Activated CD4-positive, CD25-positive, alpha-beta regulatory T cell (primary cell): ENCODE measurements around the gene CCDC74B.
"Not testable (repeated sequence)": the region's sequence is repeated elsewhere in the genome, so short reads cannot be mapped to it uniquely, and the experiment has no call there.

Experiments
- DNase-seq, 4 experiments: peaks; one replicate each; lab custom pipeline; 2025; lab: John Stamatoyannopoulos, UW

Gene CCDC74B

DNA sequence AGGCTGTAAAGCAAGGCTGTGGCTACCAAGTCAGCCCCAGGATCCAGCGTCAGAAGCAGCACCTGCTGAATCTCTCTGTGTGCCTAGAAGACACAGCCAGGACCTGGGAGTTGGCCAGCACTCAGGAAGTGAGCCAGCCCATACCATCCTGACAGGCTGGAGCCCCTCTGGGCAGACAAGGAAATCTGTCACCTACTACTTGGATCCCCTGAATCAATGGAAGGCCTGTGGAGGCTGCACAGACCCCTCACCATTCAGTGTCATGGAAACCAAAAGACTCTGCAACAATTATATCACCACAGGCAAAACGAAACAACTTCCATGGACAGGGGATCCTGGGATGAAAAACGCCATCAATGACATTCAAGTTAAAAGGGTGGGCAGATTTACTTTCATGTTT lies 21.7 kb upstream of the CCDC74B start:
- DNase-seq: not testable (repeated sequence)

DNA sequence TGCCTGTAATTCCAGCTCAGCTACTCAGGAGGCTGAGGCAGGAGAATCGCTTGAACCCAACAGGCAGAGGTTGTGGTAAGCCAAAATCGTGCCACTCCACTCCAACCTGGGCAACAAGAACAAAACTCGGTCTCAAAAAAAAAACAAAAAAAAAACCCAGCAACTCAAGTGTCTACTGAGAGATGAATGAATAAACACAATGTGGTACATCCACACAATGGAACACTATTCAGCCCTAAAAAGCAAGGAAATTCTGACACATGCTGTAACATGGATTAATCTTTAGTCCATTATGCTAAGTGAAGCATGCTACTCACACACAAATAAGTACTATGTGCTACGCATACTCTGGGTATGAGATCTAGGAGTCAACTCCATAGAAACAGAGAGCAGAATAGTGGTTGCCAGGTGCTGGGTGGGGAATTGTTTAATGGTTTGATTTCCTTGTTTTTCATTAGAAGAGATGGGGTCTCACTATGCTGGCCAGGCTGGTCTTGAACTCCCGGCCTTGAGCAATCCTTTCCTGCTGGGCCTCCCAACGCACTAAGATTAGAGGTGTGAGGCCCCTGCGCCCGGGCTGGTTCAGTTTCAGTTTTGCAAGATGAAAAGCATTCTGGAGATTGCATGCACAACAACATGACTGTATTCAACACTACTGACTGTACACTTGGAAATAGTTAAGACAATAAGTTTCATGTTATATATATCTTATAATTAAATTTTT lies 20.5 kb upstream of the CCDC74B start:
- DNase-seq: no peak

DNA sequence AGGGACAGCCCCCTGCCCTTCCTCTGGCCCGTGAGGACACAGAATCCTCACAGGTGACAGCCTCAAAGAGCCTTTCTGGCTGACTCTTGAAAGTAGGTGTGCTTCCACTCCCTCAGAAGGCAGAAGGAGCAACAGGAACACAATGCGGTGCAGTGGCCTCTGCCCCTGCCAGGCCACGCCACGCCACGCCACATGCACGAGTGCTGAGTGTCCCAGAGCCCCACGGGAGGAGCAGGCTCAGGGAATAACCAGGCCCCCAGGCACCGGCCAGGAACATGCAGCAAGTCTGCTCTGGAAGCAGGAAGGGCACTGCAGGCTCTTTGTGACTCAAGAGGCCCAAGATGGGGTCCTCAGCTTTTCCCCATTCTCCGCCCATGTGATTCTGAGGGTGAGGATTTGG lies 18.1 kb upstream of the CCDC74B start:
- no peak for DNase-seq

DNA sequence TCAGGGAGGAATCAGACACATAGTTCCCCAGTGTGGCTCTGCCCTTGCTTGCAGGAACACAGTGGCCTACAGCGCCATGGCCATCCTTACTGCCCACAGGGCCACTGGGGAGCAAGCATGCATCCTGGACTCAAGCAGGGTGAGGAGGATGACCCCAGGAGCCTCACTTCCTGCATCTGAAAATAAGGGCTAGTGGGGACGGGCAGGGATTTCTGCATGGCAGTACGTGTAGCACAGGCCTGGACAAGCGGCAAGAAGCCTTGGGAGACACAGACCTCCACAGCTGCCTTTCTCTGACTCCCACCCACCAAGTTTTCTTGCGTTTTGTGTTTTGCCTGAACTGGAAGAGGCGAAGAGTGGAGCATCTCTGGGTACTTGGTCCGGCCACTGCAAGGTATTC lies 17.6 kb upstream of the CCDC74B start:
- not testable (repeated sequence) for DNase-seq

DNA sequence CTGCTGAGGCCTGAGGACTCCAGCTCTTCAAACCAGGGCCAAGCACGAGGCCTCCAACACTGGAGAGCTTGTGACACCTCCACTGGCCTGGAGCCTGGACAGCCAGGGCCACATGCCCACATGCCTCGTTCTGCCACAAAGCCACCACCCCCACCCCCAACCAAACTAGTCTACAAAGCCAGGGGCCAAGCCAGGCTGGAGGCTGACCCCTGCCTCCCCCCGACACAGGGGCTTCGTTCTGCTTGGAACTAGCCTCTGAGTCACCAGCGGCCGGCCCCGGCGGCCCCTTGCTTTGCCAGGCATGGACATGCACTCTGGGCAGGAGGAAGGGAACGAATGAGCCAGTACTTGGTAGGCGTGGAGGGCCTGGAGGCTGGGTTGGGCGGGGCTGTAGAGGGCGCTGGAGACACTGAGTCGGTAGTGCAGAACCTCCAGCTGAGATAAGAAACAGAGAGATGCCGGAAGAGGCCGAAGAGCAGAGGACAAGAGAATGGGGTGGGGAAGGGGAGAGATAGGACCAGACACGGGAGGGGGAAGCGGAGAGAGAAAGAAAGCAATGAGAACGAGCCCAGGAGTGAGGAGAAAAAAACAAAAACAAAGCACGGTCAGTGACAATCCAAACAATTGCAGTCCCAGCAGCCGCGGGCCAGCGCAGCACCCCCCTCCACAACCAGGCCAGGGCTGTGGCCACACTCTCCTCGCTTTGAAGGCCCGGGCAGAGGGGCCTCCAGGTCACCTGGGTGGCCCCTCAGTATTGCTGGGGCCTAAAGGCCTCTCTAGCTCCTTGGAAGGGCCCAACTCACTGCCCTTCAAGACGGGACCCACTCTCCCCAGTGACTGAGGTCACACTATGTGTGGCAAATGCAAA lies 16.2 kb upstream of the CCDC74B start:
- not testable (repeated sequence) for DNase-seq

DNA sequence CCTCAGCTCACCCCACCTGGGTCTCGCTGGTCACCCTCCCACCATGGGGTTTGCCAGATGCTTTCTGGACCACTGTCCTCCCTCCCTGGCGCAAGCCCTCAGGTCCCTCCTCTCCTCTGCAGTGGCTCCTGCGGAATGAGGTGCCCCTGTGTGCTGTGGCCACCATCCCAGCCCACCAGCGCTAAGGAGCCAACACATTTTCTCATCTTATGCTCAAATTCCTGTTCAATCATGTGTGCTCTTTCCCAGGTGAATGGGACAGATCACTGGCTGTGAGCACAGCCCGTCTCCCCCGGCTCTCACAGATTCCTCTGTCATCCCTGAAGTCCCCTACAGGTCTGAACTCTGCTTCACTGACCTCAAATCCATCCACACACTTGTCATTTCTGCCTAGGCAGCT lies 15.2 kb upstream of the CCDC74B start:
- no peak for DNase-seq

DNA sequence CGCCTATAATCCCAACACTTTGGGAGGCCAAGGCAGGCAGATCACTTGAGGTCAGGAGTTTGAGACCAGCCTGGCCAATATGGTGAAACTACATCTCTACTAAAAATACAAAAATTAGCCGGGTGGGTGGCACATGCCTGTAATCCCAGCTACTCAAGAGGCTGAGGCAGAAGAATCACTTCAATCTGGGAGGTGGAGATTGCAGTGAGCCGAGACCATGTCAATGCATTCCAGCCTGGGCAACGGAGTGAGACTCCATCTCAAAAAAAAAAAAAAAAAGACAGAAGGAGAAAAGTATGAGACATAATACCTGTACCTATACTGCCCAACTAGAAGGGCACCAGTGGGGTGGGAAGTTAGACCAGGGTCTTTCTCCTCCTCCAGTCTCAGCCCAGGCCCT lies 14.5 kb upstream of the CCDC74B start:
- DNase-seq: not testable (repeated sequence)

DNA sequence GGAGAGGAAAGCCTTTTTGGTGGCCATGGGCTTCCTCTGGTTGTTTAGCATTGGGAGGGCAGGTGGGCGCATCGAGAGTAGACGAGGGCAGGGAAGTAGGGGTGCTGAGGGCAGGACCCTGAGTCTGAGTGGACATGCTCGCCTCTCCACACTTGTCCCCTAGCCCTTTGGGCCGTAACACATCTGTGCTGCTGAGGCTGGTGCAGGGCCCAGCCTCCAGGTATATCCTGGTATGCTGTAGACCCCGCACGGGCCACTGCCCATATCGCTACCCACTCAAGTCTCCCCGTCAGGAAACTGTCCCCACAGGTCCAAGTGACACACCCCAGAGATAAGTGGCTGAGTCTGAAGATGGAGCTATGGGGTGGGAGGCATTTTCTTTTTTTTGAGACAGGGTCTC lies 13.7 kb upstream of the CCDC74B start:
- no peak for DNase-seq

DNA sequence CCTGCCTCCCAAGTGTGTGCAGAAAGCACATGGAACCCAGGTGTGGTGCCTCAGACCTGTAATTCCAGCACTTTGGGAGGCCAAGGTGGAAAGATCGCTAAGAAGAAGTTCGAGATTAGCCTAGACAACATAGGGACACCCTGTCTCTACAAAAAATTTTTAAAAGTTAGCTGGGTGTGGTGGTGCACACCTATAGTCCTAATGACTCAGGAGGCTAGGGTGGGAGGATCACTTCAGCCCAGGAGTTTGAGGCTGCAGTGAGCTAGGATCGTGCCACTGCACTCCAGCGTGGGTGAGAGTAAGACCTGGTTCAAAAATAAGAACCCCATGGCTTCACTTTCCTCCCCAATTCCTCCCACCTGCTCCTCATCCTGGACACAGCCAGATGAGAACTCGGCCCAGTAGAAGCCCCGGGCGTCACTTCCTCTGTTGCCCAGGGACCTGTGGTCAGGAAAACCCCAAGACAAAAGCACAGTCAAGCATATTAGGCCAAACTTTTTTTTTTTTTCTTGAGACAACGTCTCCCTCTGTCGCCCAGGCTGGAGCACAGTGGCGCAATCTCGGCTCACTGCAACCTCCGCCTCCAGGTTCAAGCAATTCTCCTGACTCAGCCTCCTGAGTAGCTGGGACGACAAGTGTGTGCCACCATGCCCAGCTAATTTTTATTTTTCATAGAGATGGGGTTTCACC lies 13.1 kb upstream of the CCDC74B start:
- DNase-seq: not testable (repeated sequence)

DNA sequence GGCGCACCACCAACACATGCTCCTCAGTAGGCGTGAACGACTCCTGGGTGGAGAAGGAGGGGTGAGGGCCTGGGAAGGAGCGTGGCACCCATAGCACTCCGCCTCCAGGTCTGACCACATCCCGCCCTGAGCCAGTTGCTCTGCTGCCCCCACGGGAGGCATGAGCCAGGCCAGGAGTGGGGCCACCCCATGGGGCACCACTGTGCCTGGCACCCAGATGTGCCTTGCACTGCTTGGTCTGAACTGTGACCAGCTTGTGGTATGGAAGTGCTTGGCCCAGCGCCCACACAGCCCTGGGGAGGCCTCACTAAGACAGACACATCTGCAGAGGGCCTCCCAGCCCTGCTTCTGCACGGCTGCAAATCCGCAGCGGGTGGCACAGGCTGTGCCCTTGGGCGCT lies 12.4 kb upstream of the CCDC74B start:
- not testable (repeated sequence) for DNase-seq

DNA sequence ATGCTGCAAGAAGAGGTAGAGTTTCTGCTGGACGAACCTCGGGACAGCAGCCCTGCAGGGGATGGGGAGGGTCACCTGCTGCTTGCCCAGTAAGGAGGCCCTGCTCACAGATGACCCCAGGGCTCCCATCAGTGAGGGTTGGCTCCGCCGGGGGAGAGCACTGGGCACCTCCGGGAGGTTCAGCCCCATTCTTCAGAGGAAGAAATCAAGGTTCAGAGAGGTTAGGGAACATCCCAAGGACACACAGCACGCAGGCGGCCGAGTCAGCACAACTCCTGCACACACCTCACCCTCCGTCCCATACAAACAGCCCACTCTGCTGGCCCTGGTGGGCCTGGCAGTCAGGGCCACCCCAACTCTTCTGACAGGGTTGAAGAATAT lies 11.7 kb upstream of the CCDC74B start:
- no peak for DNase-seq

DNA sequence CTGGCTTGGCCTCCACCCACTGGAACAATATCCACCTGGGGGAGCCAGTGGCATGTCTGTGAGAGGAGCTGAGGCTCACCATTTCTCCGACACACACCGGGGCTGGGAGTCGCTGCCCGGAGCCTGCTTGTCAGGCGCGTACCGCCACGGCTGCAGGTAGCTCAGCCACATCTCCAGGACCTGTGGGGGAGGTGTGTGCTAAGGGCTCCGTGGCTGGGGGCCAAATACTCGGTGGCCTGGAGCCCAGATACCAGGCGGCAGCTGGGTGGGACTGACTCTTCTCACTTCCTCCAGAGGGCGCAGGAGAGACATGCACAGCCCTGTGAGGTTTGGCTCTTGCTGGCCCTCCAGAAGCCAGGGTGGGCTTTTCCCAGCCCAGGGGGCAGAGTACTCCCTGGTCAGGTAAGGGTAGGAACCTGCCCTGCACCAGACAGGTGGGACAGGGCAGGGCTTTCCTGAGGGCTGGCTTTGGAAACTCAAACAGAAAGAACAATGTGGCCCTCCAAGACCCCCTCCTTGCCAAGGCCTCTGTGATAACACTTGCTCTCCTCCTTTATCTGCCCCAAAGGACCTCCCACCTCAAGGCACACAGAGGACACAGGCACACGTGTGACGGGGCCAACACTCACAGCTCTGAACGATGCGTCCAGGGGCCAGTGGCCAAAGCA lies 11.2 kb upstream of the CCDC74B start:
- not testable (repeated sequence) for DNase-seq

DNA sequence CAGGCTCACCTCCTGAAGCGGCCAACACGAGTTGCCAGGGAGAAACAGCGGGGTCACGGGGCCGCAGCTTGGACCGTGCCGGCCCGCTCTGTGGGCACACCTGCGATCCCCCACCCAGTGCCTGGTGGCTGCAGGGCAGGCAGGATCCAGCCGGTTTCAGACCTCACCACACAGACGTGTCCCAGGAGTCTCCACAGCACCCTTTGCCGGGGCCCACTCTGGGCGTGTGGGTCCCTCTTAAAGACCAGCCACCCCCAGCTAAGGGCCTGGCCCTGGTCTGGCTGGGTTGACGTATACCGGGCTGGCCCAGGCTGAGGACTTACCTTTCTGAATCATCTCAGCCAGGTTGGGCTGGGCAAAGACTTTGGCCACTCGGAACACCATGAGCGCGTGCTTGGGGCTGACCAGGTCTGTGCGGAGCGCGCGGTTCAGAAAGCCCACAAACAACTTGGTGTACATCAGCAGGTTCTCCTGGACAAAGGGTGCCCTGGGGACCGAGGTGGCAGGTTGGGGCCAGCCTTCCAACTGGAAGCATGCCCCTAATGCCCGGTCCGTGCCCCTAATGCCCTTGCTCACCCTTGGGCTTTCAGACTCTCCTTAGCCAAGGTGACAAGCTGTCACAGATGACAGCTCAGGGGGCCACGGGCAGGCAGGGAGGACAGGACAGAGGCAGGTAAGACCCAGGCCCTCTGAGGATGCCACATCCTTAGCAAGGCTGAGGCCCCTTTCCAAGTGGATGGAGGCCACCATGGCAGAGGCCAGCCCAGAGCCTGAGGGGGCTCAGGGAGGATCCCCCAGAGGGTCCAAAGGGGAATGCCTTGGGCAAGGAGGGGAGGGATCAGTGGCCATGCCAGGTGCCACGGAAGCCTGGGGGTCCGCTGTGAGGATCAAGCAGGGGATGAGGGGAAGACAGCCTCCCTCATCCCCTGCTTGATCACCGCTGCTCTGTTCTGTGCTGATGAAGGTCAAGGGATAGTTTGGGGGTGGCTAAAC lies 10.2 kb upstream of the CCDC74B start:
- no peak for DNase-seq

DNA sequence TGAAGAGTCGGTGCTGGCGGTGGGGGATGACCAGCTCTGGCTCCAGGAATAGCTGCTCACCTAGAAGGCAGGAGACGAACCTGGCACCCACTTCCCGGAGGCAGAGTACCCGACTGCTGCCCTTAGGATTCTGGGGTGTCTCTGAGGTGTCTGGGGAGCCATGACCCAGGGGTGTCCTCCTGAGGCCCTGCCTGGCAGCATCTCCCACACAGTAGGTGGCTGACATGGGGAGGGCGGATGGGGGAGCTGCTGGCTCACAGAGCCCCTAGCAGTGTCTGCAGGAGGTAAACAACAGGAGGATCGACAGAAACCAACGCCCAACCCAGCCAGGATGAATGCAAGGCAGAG lies 9.5 kb upstream of the CCDC74B start:
- not testable (repeated sequence) for DNase-seq

DNA sequence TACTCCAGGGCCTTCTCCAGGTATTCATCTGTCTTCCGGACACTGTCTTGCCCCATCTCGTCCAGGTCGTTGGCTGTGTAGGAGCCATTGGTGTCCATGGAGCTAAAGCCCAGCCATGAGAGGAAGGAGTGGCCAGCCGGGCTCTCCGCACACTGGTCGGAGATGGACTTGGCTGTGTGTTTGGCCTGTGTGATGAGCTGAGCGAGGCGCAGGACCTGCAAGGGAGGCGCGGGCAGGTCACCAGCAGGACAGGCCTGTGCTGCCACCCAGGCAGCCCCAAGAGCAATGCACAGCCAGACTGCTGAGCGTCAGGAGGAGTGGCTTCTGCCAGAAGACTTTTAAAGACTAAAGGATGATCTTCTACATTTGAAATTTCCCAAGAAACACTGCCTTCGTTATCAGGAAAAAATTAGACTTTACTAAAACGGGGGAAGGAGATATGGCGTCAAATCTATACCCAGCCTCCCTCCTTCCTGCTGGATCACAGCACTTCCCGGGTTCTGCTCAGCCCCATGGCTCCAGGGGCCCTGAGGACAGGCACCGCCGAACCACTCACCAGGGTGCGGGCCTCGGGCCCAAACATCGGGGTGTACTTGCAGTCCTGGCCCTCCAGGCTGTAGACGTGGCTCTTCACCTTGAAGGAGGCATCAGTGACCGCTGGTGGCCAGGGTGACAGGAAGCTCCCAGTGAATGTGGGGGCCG lies 9.0 kb upstream of the CCDC74B start:
- not testable (repeated sequence) for DNase-seq

DNA sequence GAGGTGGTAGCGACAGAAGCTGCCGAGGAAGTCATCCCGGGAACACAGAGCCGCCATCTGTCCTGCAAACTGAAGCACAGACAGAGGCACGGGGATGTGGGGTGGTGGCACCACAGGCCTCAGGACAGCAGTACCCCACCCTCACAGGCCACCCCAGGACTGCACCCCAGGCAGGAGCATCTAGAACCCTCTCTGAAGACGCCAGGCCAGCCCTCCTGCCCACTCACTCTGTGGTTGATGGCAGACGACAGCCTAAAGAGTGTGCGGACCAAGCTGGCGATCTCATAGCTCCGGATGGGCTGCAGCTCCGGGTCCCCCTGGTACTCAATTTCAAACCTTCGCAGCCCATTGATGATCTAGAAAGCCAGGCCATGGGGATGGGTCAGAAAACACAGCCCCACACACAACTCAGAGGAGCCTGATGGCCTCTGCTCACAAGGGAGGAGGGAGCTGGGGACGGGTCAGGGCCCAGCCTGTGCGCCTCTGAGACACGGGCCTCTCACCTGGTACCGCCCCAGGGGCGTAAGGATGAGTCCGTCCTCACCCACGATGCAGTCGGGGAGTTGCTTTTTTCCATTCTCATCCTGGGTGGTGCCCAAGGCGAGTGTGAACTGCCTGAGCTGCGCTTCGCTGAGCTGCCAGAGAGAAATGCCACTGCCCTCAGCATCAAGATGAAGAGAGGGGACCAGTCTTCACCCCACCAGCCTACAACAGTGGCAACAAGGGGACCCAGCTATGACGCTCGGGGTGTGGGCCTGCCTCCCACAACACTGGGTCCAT lies 8.1 kb upstream of the CCDC74B start:
- no peak for DNase-seq

DNA sequence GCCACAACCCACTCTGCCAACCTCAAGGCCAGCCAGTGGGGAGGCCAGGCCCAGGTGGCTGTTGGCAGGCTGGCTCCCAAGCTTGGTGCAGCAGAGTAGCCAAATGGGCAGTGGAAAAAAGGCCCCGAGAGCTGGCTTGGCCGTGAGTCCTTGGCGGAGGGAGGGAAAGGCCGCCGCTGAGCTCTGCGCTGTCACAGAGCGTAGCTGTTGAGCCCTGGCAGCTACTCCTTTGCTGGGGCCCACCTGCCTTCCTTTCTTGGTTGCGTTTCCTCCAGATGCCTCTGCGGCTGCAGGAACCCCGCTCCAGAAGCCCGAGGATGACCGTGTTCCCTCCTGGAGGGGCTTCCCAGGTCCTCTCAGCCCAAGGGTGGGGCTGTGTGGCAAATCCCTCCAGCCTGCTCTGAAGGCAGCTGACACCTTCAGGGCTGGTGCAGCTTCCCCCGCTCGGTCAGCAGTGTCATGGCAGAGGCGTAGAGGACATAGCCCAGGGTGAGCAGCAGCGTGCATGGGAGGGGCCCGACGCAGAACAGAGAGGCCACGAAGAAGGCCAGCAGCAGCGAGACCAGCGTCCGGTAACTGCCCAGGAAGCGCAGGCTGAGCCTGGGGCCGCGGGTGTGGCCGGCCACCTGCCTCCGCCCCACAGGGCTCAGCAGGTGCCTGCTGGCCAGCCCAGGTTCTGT lies 7.4 kb upstream of the CCDC74B start:
- not testable (repeated sequence) for DNase-seq

DNA sequence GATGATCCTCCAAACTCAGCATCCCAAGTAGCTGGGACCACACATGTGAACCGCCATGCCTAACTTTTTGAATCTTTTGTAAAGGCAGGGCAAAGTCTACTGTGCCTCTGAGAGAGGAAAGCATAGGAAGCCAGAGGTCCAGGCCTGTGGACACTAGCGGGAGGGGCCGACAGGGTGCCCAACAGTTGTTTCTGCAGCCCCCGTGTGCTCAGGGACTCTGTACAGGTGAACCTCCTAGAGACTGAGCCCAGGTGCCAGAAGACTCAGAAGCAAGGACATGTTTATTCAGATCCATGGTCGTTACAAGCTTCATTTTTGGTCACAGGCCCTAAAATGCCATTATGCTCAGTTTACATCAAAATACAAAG lies 6.2 kb upstream of the CCDC74B start:
- not testable (repeated sequence) for DNase-seq
